Gastrocnemius medialis (tissue), 4 donors: Measurements from ENCODE around the gene ITPK1.
"Not testable (repeated sequence)": the region's sequence is repeated elsewhere in the genome, so short reads cannot be mapped to it uniquely, and the experiment has no call there.

Source experiments
- CTCF ChIP-seq, 5 experiments: fragments of 450-650 bp in 3 of 5; fragments of 200-600 bp in 2 of 5; sonication (generic) in 2 of 5; IDR thresholded peaks in 4 of 5; conservative IDR thresholded peaks in 1 of 5; 1 replicate in 4 of 5; 2 replicates in 1 of 5; pipeline ENCODE4 v1.5.1; 2016 to 2019; ENCODE audit warnings: antibody characterized with exemption in 5 of 5, mild to moderate bottlenecking in 3 of 5, moderate library complexity in 3 of 5
- POLR2A ChIP-seq, 2 donors: fragments of 450-650 bp; IDR thresholded peaks; one replicate each; pipeline ENCODE4 v1.6.1; 2017; ENCODE audit warnings: antibody characterized with exemption in 2 of 2, mild to moderate bottlenecking in 2 of 2, moderate library complexity in 2 of 2

- TF ChIP-seq CTCF (IDR thresholded peaks at IDR 0.05 in 4 of 5, conservative IDR thresholded peaks at IDR 0.05 in 1 of 5); POLR2A (IDR thresholded peaks at IDR 0.05): not testable (repeated sequence)
These were observed 44.1 kb upstream of the ITPK1 start for GRCh38 chr14:93159625-93160352.
